Astrocyte (in vitro differentiated cells and primary cell): ENCODE measurements around the gene NOL11.
"Not testable (repeated sequence)": the region's sequence is repeated elsewhere in the genome, so short reads cannot be mapped to it uniquely, and the experiment has no call there.

Experiments used
- EZH2 ChIP-seq: IDR thresholded peaks from 2 replicates; pipeline ENCODE4 v1.6.1; 2012; ENCODE audit warnings: mild to moderate bottlenecking, low read length, inconsistent platforms; ENCODE audit not compliant: insufficient read depth
- TF ChIP-seq, protein P1 (sequence below): IDR thresholded peaks from 2 replicates; pipeline ENCODE4 v1.5.1; 2011; ENCODE audit warnings: low read depth, mild to moderate bottlenecking, inconsistent platforms, low read length, moderate library complexity; ENCODE audit not compliant: insufficient read depth

- TF ChIP-seq, protein P1, sequence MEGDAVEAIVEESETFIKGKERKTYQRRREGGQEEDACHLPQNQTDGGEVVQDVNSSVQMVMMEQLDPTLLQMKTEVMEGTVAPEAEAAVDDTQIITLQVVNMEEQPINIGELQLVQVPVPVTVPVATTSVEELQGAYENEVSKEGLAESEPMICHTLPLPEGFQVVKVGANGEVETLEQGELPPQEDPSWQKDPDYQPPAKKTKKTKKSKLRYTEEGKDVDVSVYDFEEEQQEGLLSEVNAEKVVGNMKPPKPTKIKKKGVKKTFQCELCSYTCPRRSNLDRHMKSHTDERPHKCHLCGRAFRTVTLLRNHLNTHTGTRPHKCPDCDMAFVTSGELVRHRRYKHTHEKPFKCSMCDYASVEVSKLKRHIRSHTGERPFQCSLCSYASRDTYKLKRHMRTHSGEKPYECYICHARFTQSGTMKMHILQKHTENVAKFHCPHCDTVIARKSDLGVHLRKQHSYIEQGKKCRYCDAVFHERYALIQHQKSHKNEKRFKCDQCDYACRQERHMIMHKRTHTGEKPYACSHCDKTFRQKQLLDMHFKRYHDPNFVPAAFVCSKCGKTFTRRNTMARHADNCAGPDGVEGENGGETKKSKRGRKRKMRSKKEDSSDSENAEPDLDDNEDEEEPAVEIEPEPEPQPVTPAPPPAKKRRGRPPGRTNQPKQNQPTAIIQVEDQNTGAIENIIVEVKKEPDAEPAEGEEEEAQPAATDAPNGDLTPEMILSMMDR: not testable (repeated sequence)
- TF ChIP-seq EZH2: not testable (repeated sequence)
Observed at GRCh38 chr17:67756766-67757165, 39.0 kb downstream of the NOL11 start.
